Neural cell (in vitro differentiated cells): ENCODE results near the gene MAGI1. TPM values are rescaled to one million over a fixed set of nuclear protein-coding genes. Genes with fewer than 3 reads are reported as not detected.

Experiments
- H2AFZ ChIP-seq: fragments of 200-600, 300-800 bp; sonication (generic), shearing (Covaris generic); 2 replicates; pipeline ENCODE4 v1.6.0; 2014; ENCODE audit warnings: low read depth, mild to moderate bottlenecking, antibody characterized with exemption, low read length, moderate library complexity
- H3F3A ChIP-seq: fragments of 200-600 bp; shearing (Covaris generic); 2 replicates; pipeline ENCODE4 v1.6.1; 2016; ENCODE audit warnings: mild to moderate bottlenecking, moderate library complexity, mixed read lengths, antibody characterized with exemption, low read length; ENCODE audit not compliant: insufficient read depth, poor library complexity, severe bottlenecking
- H3K27ac ChIP-seq: fragments of 200-600, 300-800 bp; sonication (generic), shearing (Covaris generic); 2 replicates; pipeline ENCODE4 v1.5.1; 2014; ENCODE audit warnings: mild to moderate bottlenecking, low read length, moderate library complexity
- H3K27me3 ChIP-seq: fragments of 300-800, 200-600 bp; sonication (generic), shearing (Covaris generic); 2 replicates; pipeline ENCODE4 v1.6.0; 2014; ENCODE audit warnings: mild to moderate bottlenecking, low read depth, low read length, moderate library complexity; ENCODE audit not compliant: insufficient read depth
- H3K36me3 ChIP-seq: fragments of 300-800, 200-600 bp; sonication (generic), shearing (Covaris generic); 2 replicates; pipeline ENCODE4 v1.5.1; 2014; ENCODE audit warnings: mild to moderate bottlenecking, antibody characterized with exemption, low read length, moderate library complexity; ENCODE audit not compliant: insufficient read depth
- H3K4me2 ChIP-seq: fragments of 300-800, 200-600 bp; sonication (generic), shearing (Covaris generic); 2 replicates; pipeline ENCODE4 v1.6.0; 2014; ENCODE audit warnings: mild to moderate bottlenecking, low read length
- H3K4me3 ChIP-seq: fragments of 300-800, 200-600 bp; sonication (generic), shearing (Covaris generic); 2 replicates; pipeline ENCODE4 v1.5.1; 2014; ENCODE audit warnings: mild to moderate bottlenecking, low read length, moderate library complexity
- H3K79me2 ChIP-seq: fragments of 200-600 bp; shearing (Covaris generic); replicated peaks from 2 replicates; pipeline ENCODE4 v1.6.0; 2014; ENCODE audit warnings: mild to moderate bottlenecking, low read length, moderate library complexity; ENCODE audit not compliant: insufficient read depth
- H3K9ac ChIP-seq: fragments of 300-800, 200-600 bp; sonication (generic), shearing (Covaris generic); 2 replicates; pipeline ENCODE4 v1.6.1; 2016; ENCODE audit warnings: mild to moderate bottlenecking, low read length, mixed read lengths
- H3K9me2 ChIP-seq: fragments of 200-600 bp; shearing (Covaris generic); 2 replicates; pipeline ENCODE4 v1.6.1; 2016; ENCODE audit warnings: mild to moderate bottlenecking, low read length, mixed read lengths; ENCODE audit not compliant: insufficient read depth
- H3K9me3 ChIP-seq: fragments of 200-600, 300-800 bp; sonication (generic), shearing (Covaris generic); 2 replicates; pipeline ENCODE4 v1.6.1; 2016; ENCODE audit warnings: mild to moderate bottlenecking, mixed run types, low read length, moderate library complexity, mixed read lengths
- H4K20me1 ChIP-seq: fragments of 200-600 bp; shearing (Covaris generic); 2 replicates; pipeline ENCODE4 v1.6.1; 2016; ENCODE audit warnings: mild to moderate bottlenecking, mixed run types; ENCODE audit not compliant: insufficient read depth
- CTCF ChIP-seq: fragments of 450-650 bp; IDR thresholded peaks from 2 replicates; pipeline ENCODE4 v1.5.1; 2014; ENCODE audit warnings: antibody characterized with exemption, mild to moderate bottlenecking, moderate library complexity; ENCODE audit not compliant: poor library complexity, severe bottlenecking
- EP300 ChIP-seq: fragments of 450-650 bp; conservative IDR thresholded peaks from 2 replicates; pipeline ENCODE4 v1.6.1; 2014; ENCODE audit warnings: antibody characterized with exemption, mild to moderate bottlenecking, moderate library complexity; ENCODE audit not compliant: poor library complexity, severe bottlenecking
- EZH2 ChIP-seq: fragments of 200-600, 300-800 bp; shearing (Covaris generic), sonication (generic); IDR thresholded peaks from 2 replicates; pipeline ENCODE4 v1.6.1; 2014; ENCODE audit warnings: antibody characterized with exemption, low read length, borderline replicate concordance, mild to moderate bottlenecking; ENCODE audit not compliant: insufficient read depth, poor library complexity, severe bottlenecking
- MXI1 ChIP-seq: fragments of 450-650 bp; conservative IDR thresholded peaks from 2 replicates; pipeline ENCODE4 v1.6.1; 2014; ENCODE audit warnings: antibody characterized with exemption, mild to moderate bottlenecking; ENCODE audit not compliant: poor library complexity, severe bottlenecking
- POLR2AphosphoS5 ChIP-seq: IDR thresholded peaks from 2 replicates; pipeline ENCODE4 v1.6.1; 2012
- RAD21 ChIP-seq: fragments of 450-650 bp; conservative IDR thresholded peaks from 2 replicates; pipeline ENCODE4 v1.6.1; 2014; ENCODE audit warnings: antibody characterized with exemption, mild to moderate bottlenecking, moderate library complexity
- REST ChIP-seq: IDR thresholded peaks from 2 replicates; pipeline ENCODE4 v1.6.1; 2012; ENCODE audit warnings: borderline replicate concordance
- SMC3 ChIP-seq: fragments of 450-650 bp; conservative IDR thresholded peaks from 2 replicates; pipeline ENCODE4 v1.6.1; 2014; ENCODE audit warnings: antibody characterized with exemption, mild to moderate bottlenecking, moderate library complexity; ENCODE audit not compliant: poor library complexity
- TAF1 ChIP-seq: IDR thresholded peaks from 2 replicates; pipeline ENCODE4 v1.6.1; 2012; ENCODE audit warnings: low read depth
- polyA plus RNA-seq: library from polyadenylated mRNA; depleted of rRNA; stranded (reverse); fragments of >200 nt; gene quantifications from 2 replicates; pipeline ENCODE4 v1.2.3, GENCODE V29; 2014

MAGI1 gene
- polyA plus RNA-seq, 1 donor from 2014 or later: 44.7 TPM

GRCh38 chr3:65781594-65781993 is 257.1 kb downstream of the MAGI1 start:
- Histone ChIP-seq H3K27ac (no peak overlapping the region), H3F3A (no peaks in the 10 kb centered on the region), H4K20me1 (no peaks in the 10 kb centered on the region), H3K4me3 (no peak overlapping the region), H2AFZ (no peak overlapping the region), H3K9ac (no peak overlapping the region), H3K9me2 (no peaks in the 10 kb centered on the region), H3K36me3 (no peaks in the 10 kb centered on the region), H3K27me3 (no peaks in the 10 kb centered on the region), H3K79me2 (no peaks in the 10 kb centered on the region), H3K9me3 (no peaks in the 10 kb centered on the region), H3K4me2 (no peak overlapping the region)
- TF ChIP-seq RAD21: no peak
- TF ChIP-seq SMC3: no peak

- no peak for TF ChIP-seq MXI1
- Histone ChIP-seq H3K27ac (no peak overlapping the region), H3K27me3 (no peaks in the 10 kb centered on the region), H4K20me1 (no peaks in the 10 kb centered on the region), H3K4me3 (no peak overlapping the region), H3K36me3 (no peaks in the 10 kb centered on the region), H3K4me2 (no peak overlapping the region), H3K9me3 (no peaks in the 10 kb centered on the region), H3K9ac (no peak overlapping the region), H3K79me2 (no peaks in the 10 kb centered on the region), H3K9me2 (no peaks in the 10 kb centered on the region), H3F3A (no peaks in the 10 kb centered on the region), H2AFZ (no peak overlapping the region)
These were observed 259.3 kb downstream of the MAGI1 start for GRCh38 chr3:65779390-65779789.

- no peaks in the 10 kb centered on the region for H3K79me2 ChIP-seq
- no peak overlapping the region for H3K27ac ChIP-seq
- no peak overlapping the region for H3K9ac ChIP-seq
- no peaks in the 10 kb centered on the region for H3K9me2 ChIP-seq
- H4K20me1 ChIP-seq: no peaks in the 10 kb centered on the region
- no peak overlapping the region for H3K4me2 ChIP-seq
- no peaks in the 10 kb centered on the region for H3K27me3 ChIP-seq
- no peaks in the 10 kb centered on the region for H3K36me3 ChIP-seq
- H2AFZ ChIP-seq: no peak overlapping the region
- no peak overlapping the region for H3K4me3 ChIP-seq
- H3K9me3 ChIP-seq: no peaks in the 10 kb centered on the region
- H3F3A ChIP-seq: no peaks in the 10 kb centered on the region
- no peak for TF ChIP-seq RAD21
- no peak for TF ChIP-seq EP300
- no peak for TF ChIP-seq TAF1
- no peak for TF ChIP-seq REST
- no peak for TF ChIP-seq EZH2
- no peak for TF ChIP-seq POLR2AphosphoS5
- no peak for TF ChIP-seq SMC3
- TF ChIP-seq CTCF: no peak
- TF ChIP-seq MXI1: no peak
These were observed 259.8 kb downstream of the MAGI1 start for GRCh38 chr3:65778968-65779367.
